Ramos (cell line): ENCODE results near the gene SHISA5.
"Not testable (repeated sequence)": the region's sequence is repeated elsewhere in the genome, so short reads cannot be mapped to it uniquely, and the experiment has no call there.

Experiments
- in situ Hi-C: fragments of 300-500 bp; cut with MboI; formaldehyde crosslinking; loops from one replicate; pipeline ENCODE4 v1.14.3; 2022; ENCODE audit warnings: low sequenced_read_pairs; ENCODE audit not compliant: unreplicated experiment

The SHISA5 gene

GRCh38 chr3:48524970-48525369 lies 21.0 kb upstream of the SHISA5 start:
- in situ Hi-C loops, result no loop called here

GRCh38 chr3:48521635-48522034 lies 17.7 kb upstream of the SHISA5 start:
- in situ Hi-C loops, result no loop called here

- in situ Hi-C loops, result no loop called here
Observed at GRCh38 chr3:48519277-48519643, 15.3 kb upstream of the SHISA5 start.

- in situ Hi-C loops, result no loop called here
Observed at GRCh38 chr3:48518638-48519276, 14.8 kb upstream of the SHISA5 start.

- in situ Hi-C loops, result no loop called here
Observed at GRCh38 chr3:48518069-48518468, 14.1 kb upstream of the SHISA5 start.

- in situ Hi-C loops, result no loop called here
Observed at GRCh38 chr3:48516571-48516970, 12.6 kb upstream of the SHISA5 start.

- in situ Hi-C loops, result no loop called here
Observed at GRCh38 chr3:48514431-48515227, 10.7 kb upstream of the SHISA5 start.

- in situ Hi-C loops, result no loop called here
Observed at GRCh38 chr3:48511551-48511950, 7.6 kb upstream of the SHISA5 start.

GRCh38 chr3:48507256-48508061 lies 3.5 kb upstream of the SHISA5 start:
- in situ Hi-C loops, result no loop called here

GRCh38 chr3:48505968-48506504 lies 2.1 kb upstream of the SHISA5 start:
- in situ Hi-C loops, result no loop called here

- in situ Hi-C loops, result no loop called here
Observed at GRCh38 chr3:48505146-48505545, 1.2 kb upstream of the SHISA5 start.

GRCh38 chr3:48503401-48504050 lies 448 bp downstream of the SHISA5 start:
- in situ Hi-C loops, result no loop called here

- in situ Hi-C loops, result no loop called here
Observed at GRCh38 chr3:48502728-48503168, 1.2 kb downstream of the SHISA5 start.

- in situ Hi-C loops, result no loop called here
Observed at GRCh38 chr3:48502121-48502520, 1.9 kb downstream of the SHISA5 start.

- in situ Hi-C loops, result no loop called here
Observed at GRCh38 chr3:48501196-48501595, 2.8 kb downstream of the SHISA5 start.

GRCh38 chr3:48500656-48501055 lies 3.3 kb downstream of the SHISA5 start:
- in situ Hi-C loops, result no loop called here

GRCh38 chr3:48493203-48493501 lies 10.8 kb downstream of the SHISA5 start:
- in situ Hi-C loops, result no loop called here

- in situ Hi-C loops, result no loop called here
Observed at GRCh38 chr3:48492461-48493202, 11.3 kb downstream of the SHISA5 start.

GRCh38 chr3:48486952-48487351 lies 17.0 kb downstream of the SHISA5 start:
- in situ Hi-C loops, result no loop called here

GRCh38 chr3:48482822-48483221 lies 21.2 kb downstream of the SHISA5 start:
- in situ Hi-C loops, result not testable (repeated sequence)
